Testis (tissue), 2 donors: Measurements from ENCODE around the gene KCNC3.

ENCODE experiments used
- POLR2A ChIP-seq: fragments of 450-650 bp; IDR thresholded peaks from one replicate; pipeline ENCODE4 v1.6.1; 2017; ENCODE audit warnings: antibody characterized with exemption, mild to moderate bottlenecking, moderate library complexity
- TF ChIP-seq, protein P1 (sequence below), 3 experiments: fragments of 450-650 bp in 2 of 3; fragments of 200-600 bp in 1 of 3; sonication (generic) in 1 of 3; IDR thresholded peaks; one replicate each; pipeline ENCODE4 v1.5.1; 2016 to 2019; ENCODE audit warnings: antibody characterized with exemption in 3 of 3, mild to moderate bottlenecking in 2 of 3, moderate library complexity in 1 of 3

DNA sequence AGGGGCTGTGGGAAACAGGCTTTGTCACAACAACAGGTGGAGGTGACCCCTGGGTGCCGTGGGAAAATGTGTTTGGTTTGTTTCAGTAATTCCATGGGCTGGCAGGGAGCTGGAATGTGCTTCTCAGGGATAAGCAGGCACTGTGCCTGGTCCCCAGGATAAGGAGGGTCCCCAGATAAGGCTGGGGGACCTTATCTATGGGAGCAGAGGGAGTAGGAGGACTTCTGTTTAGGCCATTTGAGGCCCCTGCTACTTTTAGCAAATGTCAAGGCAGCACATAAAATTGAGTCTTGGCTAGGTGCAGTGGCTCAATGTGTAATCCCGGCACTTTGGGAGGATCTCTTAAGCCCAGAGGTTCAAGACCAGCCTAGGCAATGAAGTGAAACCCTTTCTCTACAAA is 59.5 kb downstream of the KCNC3 start:
- TF ChIP-seq, protein P1, sequence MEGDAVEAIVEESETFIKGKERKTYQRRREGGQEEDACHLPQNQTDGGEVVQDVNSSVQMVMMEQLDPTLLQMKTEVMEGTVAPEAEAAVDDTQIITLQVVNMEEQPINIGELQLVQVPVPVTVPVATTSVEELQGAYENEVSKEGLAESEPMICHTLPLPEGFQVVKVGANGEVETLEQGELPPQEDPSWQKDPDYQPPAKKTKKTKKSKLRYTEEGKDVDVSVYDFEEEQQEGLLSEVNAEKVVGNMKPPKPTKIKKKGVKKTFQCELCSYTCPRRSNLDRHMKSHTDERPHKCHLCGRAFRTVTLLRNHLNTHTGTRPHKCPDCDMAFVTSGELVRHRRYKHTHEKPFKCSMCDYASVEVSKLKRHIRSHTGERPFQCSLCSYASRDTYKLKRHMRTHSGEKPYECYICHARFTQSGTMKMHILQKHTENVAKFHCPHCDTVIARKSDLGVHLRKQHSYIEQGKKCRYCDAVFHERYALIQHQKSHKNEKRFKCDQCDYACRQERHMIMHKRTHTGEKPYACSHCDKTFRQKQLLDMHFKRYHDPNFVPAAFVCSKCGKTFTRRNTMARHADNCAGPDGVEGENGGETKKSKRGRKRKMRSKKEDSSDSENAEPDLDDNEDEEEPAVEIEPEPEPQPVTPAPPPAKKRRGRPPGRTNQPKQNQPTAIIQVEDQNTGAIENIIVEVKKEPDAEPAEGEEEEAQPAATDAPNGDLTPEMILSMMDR (IDR thresholded peaks at IDR 0.05) = no peak
- TF ChIP-seq POLR2A = no peak
